Kidney glomerular epithelial cell (primary cell): ENCODE results near the gene GALNT9.
A peak's percentile ranks its signal among the peaks of the same experiment; 100 is the strongest.
"Not testable (repeated sequence)": the region's sequence is repeated elsewhere in the genome, so short reads cannot be mapped to it uniquely, and the experiment has no call there.

Experiments used
- DNase-seq: peaks from one replicate; lab custom pipeline; 2025; lab: John Stamatoyannopoulos, UW

The GALNT9 gene

GRCh38 chr12:132154941-132155770 lies 174.2 kb downstream of the GALNT9 start:
- no peak for DNase-seq

GRCh38 chr12:132154341-132154761 lies 175.0 kb downstream of the GALNT9 start:
- DNase-seq, result no peak

GRCh38 chr12:132153501-132154340 lies 175.7 kb downstream of the GALNT9 start:
- peak; percentile 55 for DNase-seq

GRCh38 chr12:132152953-132153352 lies 176.4 kb downstream of the GALNT9 start:
- DNase-seq, result no peak

- no peak for DNase-seq
Observed at GRCh38 chr12:132152411-132152821, 177.0 kb downstream of the GALNT9 start.

GRCh38 chr12:132151766-132152410 lies 177.5 kb downstream of the GALNT9 start:
- DNase-seq, result no peak

- DNase-seq, result no peak
Observed at GRCh38 chr12:132151145-132151765, 178.1 kb downstream of the GALNT9 start.

- DNase-seq, result no peak
Observed at GRCh38 chr12:132150780-132151144, 178.6 kb downstream of the GALNT9 start.

- DNase-seq, result not testable (repeated sequence)
Observed at GRCh38 chr12:132149526-132149925, 179.9 kb downstream of the GALNT9 start.

- no peak for DNase-seq
Observed at GRCh38 chr12:132148368-132149045, 180.9 kb downstream of the GALNT9 start.

GRCh38 chr12:132147423-132148367 lies 181.7 kb downstream of the GALNT9 start:
- no peak for DNase-seq

GRCh38 chr12:132146772-132147422 lies 182.5 kb downstream of the GALNT9 start:
- no peak for DNase-seq
